NCI-H748 (cell line): ENCODE results near the gene NUDT7.

Experiments used
- DNase-seq: peaks from one replicate; lab custom pipeline; 2025; ENCODE audit not compliant: unreplicated experiment; lab: John Stamatoyannopoulos, UW

NUDT7 gene

DNA sequence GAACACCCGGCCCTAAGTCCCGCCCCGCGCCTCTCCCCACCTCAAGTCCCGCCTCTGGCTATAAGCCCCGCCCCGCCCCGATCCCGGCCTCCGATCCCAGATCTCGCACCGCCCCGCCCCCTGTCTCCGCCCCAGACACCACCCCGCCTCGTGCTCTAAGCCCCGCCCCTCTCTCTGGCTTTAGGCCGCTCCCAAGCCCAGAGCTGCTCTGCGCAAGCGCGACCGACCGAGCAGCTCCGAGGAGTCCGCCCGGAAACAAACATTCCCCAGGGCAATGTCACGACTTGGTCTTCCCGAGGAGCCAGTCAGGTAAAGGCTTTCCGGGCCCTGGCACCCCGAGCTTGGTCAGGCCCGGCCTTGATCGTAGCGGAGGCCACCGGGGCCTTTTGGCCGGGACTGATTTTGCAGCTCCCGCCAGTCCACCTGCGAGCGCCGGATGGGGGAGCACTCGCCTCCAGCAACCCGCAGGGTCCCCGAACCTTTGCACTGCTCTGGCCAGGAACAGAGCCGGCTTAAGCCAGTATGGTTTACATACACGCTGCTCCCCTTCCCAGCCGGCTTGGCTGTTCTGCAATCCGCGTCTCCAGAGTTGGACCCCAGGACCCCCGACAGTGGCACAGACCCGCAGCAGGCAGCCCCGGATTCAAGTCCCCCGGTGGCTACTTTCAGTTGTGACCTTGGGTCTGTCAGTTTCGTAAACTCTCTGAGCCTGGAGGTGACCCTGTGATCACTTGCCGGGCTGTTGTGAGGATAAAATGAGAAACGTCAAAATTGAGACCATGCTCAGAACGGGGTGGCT, at the start of gene NUDT7:
NUDT7 (plus strand) TSS at position 206 of the 799 bp plus-strand sequence; CDS start at position 275, 69 bp downstream.
- peak; percentile 90 for DNase-seq

- DNase-seq, result no peak
These were observed 47.4 kb upstream of the NUDT7 start for GRCh38 chr16:77674888-77675287.

DNA sequence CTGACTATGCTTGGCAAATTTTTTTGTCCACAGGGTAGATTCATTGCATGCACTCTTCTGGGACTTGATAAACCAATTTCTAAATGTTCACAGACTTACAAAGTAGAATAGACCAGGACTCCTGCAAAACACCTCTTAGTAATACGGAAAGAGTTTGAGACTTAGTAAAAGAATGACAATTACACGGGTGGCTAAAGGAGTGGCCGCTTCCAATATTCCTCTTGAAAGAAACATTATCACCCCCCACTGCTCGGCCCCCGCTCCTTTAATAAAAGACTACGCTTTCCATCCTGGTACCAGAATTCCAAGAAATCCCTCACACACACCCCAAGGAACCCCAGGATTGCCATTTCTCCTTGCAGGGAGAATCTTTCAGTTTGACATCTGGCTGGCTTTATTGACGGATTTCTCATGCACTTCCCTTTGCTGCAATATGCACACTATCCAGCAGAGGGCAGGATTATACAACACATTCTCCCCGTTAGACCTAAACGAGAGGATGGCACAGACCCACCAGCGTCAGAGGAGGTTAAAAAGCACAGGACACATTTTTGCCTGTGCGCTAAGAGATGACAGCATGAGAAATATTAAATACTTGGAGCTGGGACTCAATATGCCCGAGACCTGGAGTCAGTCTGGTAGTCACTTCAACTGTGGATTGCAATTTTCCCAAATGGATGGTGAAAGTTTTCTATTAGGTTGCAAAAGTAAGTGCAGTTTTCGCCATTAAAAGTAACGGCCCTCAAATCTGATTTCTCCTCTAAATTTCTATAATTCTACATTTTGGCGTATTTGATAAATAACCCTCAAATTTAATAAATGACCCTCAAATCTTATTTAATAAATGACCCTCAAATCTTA, 46.6 kb upstream of the NUDT7 start:
- DNase-seq, result peak; percentile 72

DNA sequence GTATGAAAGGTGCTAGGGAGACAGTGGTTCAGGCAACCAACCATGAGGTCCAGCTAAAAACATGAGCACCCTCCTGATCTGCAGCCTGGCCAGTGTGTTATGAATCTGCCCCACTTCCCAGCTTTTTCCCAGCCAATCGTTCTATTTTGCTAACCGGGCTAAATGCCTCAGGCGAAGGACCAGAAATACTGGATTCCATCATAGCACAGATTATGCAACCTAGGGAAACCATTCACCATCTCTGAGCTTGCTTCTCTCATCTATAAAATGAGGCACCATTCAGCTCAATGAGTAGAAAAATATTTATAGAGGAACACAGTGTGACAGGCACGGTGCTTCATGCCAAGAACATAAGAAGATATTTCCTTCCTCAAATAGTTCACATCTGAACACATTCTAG, 45.2 kb upstream of the NUDT7 start:
- no peak for DNase-seq

- DNase-seq, result no peak
These were observed 42.9 kb upstream of the NUDT7 start for GRCh38 chr16:77679391-77679790.

DNA sequence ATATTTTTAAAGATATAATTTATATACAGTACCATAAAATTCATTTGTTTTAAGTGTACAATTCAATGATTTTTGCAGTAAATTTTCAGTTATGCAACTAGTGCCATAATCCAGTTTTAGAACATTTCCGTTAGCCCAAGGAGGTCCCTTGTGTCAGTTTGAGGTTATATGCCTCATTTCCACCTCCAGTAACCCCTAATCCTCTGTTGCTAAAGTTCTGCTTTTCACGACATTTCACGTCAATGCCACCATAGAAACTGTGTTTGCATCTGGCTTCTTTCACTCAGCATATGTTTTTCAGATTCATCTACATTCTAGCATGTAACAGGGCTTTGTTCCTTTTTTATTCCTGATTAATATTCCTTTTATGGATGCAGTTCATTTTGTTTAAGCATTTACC, 42.4 kb upstream of the NUDT7 start:
- DNase-seq, result no peak

GRCh38 chr16:77680496-77680895, 41.8 kb upstream of the NUDT7 start:
- DNase-seq, result no peak

DNA sequence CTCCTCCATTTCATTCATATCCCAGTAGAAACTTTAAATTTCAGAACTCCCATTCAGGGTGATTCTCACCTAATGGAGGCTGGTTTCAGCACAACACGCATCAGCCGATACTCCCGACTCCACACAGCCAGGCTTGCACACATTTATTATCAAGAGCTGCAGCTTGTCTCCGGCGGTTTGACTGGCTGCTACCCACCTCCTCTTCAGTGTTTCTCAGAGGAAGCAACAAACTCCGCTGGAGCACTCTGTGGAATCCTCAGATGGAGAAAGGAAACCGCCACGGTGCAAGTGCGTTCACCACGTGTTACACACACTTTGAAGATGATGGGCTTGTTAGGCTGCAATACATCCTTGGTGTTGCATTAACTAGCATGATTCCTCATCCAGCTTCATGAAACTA, 39.7 kb upstream of the NUDT7 start:
- no peak for DNase-seq

- no peak for DNase-seq
These were observed 38.7 kb upstream of the NUDT7 start for GRCh38 chr16:77683397-77684180.

GRCh38 chr16:77684181-77684526, 38.2 kb upstream of the NUDT7 start:
- peak; percentile 67 for DNase-seq

GRCh38 chr16:77686385-77686784, 35.9 kb upstream of the NUDT7 start:
- DNase-seq, result no peak

DNA sequence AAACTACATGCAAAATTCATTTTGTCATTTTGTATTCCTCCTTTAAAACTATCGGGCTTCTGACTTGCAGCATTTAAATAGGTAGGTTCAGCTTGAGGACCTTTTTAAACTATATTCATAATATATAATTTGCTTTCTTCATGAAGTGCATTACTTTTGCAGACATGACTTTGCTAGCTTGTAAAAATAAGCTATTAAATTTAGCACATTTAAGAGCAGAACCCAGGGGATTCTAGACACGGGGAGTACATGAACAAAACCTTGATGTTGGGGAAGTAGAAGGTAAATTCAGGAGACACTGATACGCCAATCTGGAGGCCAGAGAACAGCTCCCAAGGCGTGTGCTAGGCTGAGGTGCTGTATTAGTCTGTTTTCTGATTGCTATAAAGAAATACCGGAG, 32.3 kb upstream of the NUDT7 start:
- no peak for DNase-seq

GRCh38 chr16:77690416-77690815, 31.9 kb upstream of the NUDT7 start:
- no peak for DNase-seq

- no peak for DNase-seq
These were observed 29.7 kb upstream of the NUDT7 start for GRCh38 chr16:77692612-77693011.

GRCh38 chr16:77696149-77696548, 26.2 kb upstream of the NUDT7 start:
- DNase-seq, result peak; percentile 11

DNA sequence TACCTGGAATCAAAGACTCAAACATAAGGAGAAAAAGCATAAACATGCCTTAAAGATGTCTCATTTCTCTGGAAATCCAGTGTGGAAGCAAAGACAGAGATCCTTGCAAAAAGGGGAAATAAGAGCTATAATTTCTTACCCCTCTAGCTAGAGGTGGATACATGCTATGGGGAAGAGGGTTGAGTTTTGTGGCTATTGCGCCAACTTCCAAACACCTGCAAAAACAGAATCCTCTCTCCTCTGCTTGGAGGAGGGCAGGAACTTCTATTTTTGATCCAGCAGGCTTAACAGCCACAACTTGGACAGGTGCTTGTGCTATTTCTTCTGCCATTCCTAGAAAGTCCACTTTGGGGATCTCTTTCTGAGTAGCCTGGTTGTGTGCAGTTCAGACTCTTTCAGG, 21.5 kb upstream of the NUDT7 start:
- no peak for DNase-seq

GRCh38 chr16:77705351-77705750, 17.0 kb upstream of the NUDT7 start:
- peak; percentile 39 for DNase-seq

DNA sequence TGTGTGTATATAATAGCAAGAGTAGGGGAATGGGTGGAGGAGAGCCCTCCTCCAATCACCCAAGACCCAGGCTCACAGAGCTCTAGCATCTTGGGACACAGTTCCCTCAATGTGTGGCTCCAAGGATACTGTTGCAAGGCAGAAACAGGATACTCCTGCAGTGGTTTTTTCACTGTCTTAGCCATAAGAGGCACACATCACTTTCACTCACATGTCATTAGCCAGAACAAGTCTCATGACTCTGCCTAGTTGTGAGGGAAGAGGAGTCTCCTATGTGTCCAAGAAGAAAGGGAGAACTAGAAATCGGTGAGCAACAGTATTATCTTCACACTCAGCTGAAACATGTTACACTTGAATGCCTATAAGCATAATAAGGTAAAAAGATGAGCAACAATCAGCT, 11.1 kb upstream of the NUDT7 start:
- no peak for DNase-seq

GRCh38 chr16:77711775-77712174, 10.5 kb upstream of the NUDT7 start:
- DNase-seq, result no peak

DNA sequence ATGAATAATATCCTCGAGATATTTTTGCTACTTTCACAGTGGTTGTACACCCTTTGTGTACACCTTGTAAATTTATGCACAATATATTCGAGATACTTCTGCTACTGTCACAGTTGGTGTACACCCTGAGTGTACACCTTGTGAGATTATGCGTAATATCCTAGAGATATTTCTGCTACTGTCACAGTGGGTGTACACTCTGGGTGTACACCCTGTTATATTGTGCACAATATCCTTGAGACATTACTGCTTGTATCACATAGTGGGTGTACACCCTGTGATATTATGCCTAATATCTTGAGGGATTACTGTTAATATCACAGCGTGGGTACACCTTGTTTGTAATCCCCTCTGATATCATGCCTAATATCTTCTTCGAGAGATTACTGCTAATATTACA, 7.2 kb upstream of the NUDT7 start:
- DNase-seq, result no peak

DNA sequence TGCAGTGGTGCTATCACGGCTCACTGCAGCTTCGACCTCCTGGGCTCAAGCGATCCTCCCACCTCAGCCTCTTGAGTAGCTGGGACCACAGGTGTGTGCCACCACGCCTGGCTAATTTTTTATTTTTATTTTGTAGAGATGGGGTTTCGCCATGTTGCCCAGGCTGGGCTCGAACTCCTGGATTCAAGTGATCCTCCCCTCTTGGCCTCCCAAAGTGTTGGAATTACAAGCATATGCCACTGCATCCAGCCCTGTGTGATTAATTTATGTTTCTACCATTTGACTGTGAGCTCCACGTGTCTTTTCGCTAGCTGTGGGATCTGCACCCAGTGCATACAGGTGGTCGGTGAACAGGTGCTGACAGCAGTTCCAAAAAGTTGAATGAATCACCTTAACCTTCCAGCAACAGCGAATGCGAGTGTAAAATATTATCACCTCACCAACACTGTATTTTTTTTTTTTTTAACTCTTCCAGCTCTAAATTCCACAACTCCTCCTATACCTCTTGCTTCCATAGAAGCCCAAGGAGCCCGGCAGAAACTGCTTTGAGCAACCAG, 484 bp upstream of the NUDT7 start:
- DNase-seq, result no peak
